ENCODE measurements around the gene RASGRP4. TPM values are rescaled to one million over a fixed set of nuclear protein-coding genes. Genes with fewer than 3 reads are reported as not detected.

Gene RASGRP4
- total RNA-seq, 1 donor from 2014 or later, result not detected

DNA sequence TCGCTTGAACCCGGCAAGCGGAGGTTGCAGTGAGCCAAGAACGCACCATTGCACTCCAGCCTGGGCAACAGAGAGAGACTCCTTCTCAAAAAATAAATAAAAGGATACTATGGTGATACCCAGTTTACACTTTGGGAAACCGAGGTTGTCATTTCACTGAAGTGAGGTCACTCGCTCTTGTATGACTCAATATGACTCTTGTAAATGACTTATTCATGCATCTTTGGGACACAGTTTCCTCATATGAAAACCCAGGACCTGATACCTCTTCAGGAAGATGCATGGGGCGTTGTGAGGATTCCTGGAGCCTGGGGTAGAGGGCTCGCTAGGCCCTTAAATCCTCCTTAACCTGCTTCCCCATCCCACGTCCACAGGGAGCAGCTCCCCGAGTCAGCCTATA, 47.2 kb downstream of the RASGRP4 start:
- TF ChIP-seq, protein P1, sequence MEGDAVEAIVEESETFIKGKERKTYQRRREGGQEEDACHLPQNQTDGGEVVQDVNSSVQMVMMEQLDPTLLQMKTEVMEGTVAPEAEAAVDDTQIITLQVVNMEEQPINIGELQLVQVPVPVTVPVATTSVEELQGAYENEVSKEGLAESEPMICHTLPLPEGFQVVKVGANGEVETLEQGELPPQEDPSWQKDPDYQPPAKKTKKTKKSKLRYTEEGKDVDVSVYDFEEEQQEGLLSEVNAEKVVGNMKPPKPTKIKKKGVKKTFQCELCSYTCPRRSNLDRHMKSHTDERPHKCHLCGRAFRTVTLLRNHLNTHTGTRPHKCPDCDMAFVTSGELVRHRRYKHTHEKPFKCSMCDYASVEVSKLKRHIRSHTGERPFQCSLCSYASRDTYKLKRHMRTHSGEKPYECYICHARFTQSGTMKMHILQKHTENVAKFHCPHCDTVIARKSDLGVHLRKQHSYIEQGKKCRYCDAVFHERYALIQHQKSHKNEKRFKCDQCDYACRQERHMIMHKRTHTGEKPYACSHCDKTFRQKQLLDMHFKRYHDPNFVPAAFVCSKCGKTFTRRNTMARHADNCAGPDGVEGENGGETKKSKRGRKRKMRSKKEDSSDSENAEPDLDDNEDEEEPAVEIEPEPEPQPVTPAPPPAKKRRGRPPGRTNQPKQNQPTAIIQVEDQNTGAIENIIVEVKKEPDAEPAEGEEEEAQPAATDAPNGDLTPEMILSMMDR (conservative IDR thresholded peaks at IDR 0.05), result no peak
- no peak for DNase-seq (ENCODE audit: extremely low spot score, unreplicated experiment)
- Mint-ChIP-seq H3K4me3 (no peak overlapping the region), H3K4me1 (ENCODE audit: unreplicated experiment) (peaks cover 19% of the 10 kb centered on the region), H3K36me3 (peaks cover 17% of the 10 kb centered on the region), H3K9me3 (no peaks in the 10 kb centered on the region), H3K27me3 (no peaks in the 10 kb centered on the region), H3K27ac (no peak overlapping the region)

- Mint-ChIP-seq H3K9me3 (no peaks in the 10 kb centered on the region), H3K27ac (no peak overlapping the region), H3K4me1 (ENCODE audit: unreplicated experiment) (peaks cover 19% of the 10 kb centered on the region), H3K36me3 (peaks cover 13% of the 10 kb centered on the region), H3K4me3 (peak overlapping the region; percentile 99), H3K27me3 (no peaks in the 10 kb centered on the region)
- DNase-seq (ENCODE audit: extremely low spot score, unreplicated experiment), result no peak
- TF ChIP-seq, protein P1 (conservative IDR thresholded peaks at IDR 0.05), result no peak
Observed at GRCh38 chr19:38377052-38377451, 49.0 kb downstream of the RASGRP4 start.

- Mint-ChIP-seq H3K36me3 (peaks cover 8% of the 10 kb centered on the region), H3K4me1 (ENCODE audit: unreplicated experiment) (peaks cover 19% of the 10 kb centered on the region), H3K4me3 (peak overlapping the region; percentile 99), H3K27ac (peak overlapping the region; percentile 98), H3K9me3 (no peaks in the 10 kb centered on the region), H3K27me3 (peaks cover 3% of the 10 kb centered on the region)
- DNase-seq (ENCODE audit: extremely low spot score, unreplicated experiment), result no peak
- TF ChIP-seq, protein P1 (conservative IDR thresholded peaks at IDR 0.05), result no peak
Observed at GRCh38 chr19:38376576-38376975, 49.4 kb downstream of the RASGRP4 start.

DNA sequence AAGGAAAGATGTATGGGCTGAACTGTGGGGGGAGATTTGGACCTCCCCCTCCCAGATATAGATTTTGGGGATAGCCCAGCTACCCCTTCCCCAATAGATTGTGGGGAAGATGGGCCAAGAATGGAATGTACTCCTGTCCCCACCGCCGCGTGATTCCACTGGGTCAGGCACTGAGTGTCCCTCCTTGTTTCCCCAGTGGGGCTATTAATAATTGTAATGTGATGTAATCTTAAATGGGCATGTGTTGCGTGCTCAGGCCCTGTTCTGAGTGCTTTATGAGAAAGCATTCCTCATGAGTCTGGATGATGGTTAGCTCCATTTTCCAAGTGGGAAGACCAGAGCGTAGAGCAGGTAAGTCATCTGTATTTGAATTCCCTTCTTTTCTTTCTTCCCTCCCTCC, 50.3 kb downstream of the RASGRP4 start:
- Mint-ChIP-seq H3K4me1 (ENCODE audit: unreplicated experiment) (peaks cover 19% of the 10 kb centered on the region), H3K36me3 (peaks cover 7% of the 10 kb centered on the region), H3K27ac (peak overlapping the region; percentile 98), H3K9me3 (no peaks in the 10 kb centered on the region), H3K27me3 (peaks cover 8% of the 10 kb centered on the region), H3K4me3 (peak overlapping the region; percentile 99)
- TF ChIP-seq, protein P1 (conservative IDR thresholded peaks at IDR 0.05), result no peak
- no peak for DNase-seq (ENCODE audit: extremely low spot score, unreplicated experiment)

DNA sequence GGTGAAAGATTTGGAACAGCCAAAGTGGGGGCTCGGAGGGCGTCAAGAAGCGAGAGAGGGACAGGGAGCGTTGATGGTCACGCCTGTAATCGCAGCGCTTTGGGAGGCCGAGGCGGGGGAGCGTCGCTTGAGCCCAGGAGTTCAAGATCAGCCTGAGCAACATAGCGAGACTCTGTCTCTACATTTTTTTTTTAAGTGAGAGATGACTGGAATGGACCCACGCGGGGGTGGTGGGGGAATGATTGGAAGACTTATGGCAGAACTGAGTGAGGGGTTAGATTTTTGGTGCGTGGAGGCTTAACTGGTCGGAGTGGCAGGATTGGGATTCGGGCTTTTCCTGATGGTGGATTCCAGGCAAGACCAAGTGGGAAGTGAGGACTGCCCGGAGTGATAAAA, 50.9 kb downstream of the RASGRP4 start:
- Mint-ChIP-seq H3K4me1 (ENCODE audit: unreplicated experiment) (peaks cover 19% of the 10 kb centered on the region), H3K4me3 (peak overlapping the region; percentile 99), H3K9me3 (no peaks in the 10 kb centered on the region), H3K27me3 (peaks cover 14% of the 10 kb centered on the region), H3K36me3 (peaks cover 7% of the 10 kb centered on the region), H3K27ac (peak overlapping the region; percentile 98)
- no peak for DNase-seq (ENCODE audit: extremely low spot score, unreplicated experiment)
- TF ChIP-seq, protein P1 (conservative IDR thresholded peaks at IDR 0.05), result no peak

Data from type B pancreatic cell (in vitro differentiated cells).